ENCODE measurements around the gene HHIPL1.
"Not testable (repeated sequence)": the region's sequence is repeated elsewhere in the genome, so short reads cannot be mapped to it uniquely, and the experiment has no call there.

DNA sequence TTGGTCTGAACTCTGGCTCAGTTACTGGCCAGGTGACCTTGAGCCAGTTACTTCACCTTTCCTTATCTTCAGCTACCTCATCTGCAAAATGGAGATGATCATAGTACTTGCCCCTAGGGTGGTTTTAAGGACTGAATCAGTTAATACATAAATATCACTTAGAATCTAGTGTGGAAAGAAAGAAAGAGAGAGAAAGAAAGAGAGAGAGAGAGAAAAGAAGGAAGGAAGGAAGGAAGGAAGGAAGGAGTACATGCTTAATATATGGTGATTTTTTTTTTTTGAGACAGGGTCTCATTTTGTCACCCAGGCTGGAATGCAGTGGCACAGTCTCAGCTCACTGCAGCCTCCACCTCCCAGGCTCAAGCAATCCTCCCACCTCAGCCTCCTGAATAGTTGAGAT lies 16.3 kb downstream of the HHIPL1 start:
- TF ChIP-seq, protein P1, sequence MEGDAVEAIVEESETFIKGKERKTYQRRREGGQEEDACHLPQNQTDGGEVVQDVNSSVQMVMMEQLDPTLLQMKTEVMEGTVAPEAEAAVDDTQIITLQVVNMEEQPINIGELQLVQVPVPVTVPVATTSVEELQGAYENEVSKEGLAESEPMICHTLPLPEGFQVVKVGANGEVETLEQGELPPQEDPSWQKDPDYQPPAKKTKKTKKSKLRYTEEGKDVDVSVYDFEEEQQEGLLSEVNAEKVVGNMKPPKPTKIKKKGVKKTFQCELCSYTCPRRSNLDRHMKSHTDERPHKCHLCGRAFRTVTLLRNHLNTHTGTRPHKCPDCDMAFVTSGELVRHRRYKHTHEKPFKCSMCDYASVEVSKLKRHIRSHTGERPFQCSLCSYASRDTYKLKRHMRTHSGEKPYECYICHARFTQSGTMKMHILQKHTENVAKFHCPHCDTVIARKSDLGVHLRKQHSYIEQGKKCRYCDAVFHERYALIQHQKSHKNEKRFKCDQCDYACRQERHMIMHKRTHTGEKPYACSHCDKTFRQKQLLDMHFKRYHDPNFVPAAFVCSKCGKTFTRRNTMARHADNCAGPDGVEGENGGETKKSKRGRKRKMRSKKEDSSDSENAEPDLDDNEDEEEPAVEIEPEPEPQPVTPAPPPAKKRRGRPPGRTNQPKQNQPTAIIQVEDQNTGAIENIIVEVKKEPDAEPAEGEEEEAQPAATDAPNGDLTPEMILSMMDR (IDR thresholded peaks at IDR 0.05) = not testable (repeated sequence)
- TF ChIP-seq POLR2AphosphoS5 (IDR thresholded peaks at IDR 0.05) = not testable (repeated sequence)

Data from suprapubic skin (tissue), 3 donors.